Measurements from ENCODE around the gene CCDC50. TPM values are rescaled to one million over a fixed set of nuclear protein-coding genes. Genes with fewer than 3 reads are reported as not detected.

Gene CCDC50
- total RNA-seq, 4 donors from 2014 or later = 137 to 221 (median 160) TPM

DNA sequence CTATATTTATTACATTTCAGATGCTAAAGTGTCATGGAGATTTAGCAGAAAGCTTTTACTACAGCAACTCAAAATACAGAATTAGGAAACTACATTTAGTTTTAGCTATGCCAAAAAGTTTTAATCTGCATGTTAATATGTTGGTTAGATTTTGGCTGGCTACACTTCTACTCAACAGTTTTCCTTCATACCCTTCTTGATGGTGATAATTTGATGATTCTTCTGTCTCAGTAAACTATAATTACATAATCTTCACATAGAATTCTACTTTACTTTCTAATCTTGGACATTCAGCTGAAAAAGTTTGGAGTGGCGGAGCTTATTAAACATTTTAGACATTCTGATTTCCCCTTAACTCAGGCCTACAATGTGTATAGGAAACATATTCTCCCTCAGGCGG, 11.2 kb downstream of the CCDC50 start:
- TF ChIP-seq, protein P1, sequence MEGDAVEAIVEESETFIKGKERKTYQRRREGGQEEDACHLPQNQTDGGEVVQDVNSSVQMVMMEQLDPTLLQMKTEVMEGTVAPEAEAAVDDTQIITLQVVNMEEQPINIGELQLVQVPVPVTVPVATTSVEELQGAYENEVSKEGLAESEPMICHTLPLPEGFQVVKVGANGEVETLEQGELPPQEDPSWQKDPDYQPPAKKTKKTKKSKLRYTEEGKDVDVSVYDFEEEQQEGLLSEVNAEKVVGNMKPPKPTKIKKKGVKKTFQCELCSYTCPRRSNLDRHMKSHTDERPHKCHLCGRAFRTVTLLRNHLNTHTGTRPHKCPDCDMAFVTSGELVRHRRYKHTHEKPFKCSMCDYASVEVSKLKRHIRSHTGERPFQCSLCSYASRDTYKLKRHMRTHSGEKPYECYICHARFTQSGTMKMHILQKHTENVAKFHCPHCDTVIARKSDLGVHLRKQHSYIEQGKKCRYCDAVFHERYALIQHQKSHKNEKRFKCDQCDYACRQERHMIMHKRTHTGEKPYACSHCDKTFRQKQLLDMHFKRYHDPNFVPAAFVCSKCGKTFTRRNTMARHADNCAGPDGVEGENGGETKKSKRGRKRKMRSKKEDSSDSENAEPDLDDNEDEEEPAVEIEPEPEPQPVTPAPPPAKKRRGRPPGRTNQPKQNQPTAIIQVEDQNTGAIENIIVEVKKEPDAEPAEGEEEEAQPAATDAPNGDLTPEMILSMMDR (IDR thresholded peaks at IDR 0.05; ENCODE audit: low read depth) = no peak

DNA sequence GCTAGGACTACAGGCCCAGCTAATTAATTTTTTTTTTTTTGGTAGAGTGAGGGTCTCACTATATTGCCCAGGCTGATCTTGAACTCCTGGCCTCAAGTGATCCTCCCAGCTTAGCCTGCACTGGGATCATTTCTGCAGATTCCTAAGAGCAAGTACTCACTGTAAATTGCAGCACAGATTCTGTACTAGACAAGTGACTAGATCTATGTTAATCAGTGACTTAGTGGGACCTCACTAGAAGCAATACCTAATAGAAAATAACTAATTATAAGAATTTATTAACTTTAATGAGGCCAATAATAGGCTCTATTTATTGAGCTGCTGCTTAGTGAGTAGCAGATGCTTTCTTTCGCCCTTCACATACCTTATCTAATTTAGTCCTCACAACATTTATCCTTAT, 11.8 kb downstream of the CCDC50 start:
- TF ChIP-seq, protein P1 (IDR thresholded peaks at IDR 0.05; ENCODE audit: low read depth) = no peak

DNA sequence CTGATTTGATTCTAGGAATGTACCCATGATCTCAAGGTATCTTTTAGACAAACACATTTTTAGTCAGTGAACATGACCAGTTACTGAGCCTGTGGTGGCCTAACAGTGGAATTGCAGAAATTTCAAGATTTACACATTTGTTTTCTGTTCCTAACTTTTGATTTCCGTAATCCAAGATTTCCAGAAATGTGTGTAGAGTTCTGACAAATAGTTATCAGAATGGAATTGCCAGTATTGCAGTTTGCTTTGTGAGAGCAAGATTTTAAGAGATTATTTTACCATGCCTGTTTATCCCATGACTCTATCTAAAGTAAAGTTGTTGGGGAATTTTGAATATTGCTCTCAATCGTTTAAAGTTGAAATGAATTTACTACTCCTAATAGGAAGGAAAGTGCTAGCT, 12.8 kb downstream of the CCDC50 start:
- TF ChIP-seq, protein P1 (IDR thresholded peaks at IDR 0.05; ENCODE audit: low read depth) = no peak

DNA sequence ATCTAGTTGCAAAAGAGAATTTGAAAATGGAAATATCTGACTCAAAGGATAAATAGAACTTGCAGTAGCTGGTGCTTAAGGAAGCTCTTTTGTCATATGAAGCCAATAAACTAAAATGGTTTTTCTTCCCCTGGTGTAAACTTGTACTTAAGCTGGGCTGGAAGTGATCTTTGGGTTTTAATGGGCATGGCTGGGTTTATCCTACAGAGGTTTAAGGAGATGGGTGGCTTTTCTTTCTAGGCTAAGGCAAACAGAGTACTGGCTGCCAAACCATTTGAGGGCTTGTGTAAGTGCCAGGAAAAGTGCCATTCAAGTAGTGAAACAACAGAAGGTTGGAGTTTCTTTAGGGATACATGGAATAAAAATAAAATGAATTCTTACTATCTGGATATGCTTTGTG, 13.2 kb downstream of the CCDC50 start:
- TF ChIP-seq, protein P1 (IDR thresholded peaks at IDR 0.05; ENCODE audit: low read depth) = no peak

DNA sequence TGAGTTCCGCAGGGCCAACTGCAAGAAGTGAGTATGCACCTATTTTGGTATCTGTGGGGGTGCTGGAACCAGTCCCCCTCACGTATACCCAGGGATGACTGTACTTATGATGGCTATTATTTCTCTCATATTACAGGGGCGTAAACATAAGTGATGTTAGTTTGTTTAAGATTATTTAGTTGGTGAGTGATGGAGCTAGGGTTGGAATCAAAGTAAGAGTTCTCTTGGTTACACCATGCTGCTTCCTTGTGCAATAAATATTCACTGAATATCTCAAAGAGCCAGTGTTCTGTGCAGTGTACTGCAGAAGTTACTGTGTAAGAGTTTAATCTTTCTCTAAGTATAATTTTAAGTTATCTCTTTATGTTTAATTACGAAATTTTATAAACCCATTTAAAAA, 13.9 kb downstream of the CCDC50 start:
- TF ChIP-seq, protein P1 (IDR thresholded peaks at IDR 0.05; ENCODE audit: low read depth) = no peak

DNA sequence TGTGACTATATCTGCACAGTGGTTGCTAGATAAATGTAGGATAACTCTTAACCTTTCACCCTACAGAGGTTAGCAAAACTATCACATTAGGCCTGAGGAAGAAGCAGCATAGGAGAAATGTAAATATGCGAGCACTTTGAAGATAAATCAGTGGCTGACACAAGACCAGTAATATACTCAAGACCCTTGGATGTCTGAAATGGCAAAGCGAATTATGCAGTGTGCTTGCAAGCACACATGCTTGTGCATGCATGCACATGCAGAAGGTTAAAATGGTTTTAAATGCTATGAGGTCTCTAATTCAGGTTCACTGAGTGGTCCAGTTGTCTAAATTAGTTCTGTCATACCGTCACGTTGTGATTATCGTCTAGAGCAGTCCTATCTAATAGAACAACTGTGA, 14.7 kb downstream of the CCDC50 start:
- TF ChIP-seq, protein P1 (IDR thresholded peaks at IDR 0.05; ENCODE audit: low read depth) = no peak

DNA sequence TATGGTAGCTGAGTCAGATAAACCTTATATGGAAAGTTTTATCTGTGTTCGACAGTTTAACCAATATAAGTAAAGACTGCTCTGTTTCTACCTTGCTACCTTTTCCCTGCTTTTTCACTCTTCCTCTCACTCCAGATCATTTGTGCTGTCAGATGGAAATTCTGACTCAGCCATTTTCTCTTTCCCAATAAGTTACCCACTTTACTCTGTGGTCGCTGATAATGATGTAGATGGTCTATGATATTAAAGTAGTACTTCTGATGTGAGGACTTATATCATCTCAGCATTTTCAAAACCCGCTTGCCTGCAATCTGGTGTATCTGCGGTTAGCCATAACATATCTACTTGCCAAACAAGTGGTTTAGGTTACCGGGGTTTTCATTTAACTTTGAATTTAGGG, 16.1 kb downstream of the CCDC50 start:
- TF ChIP-seq, protein P1 (IDR thresholded peaks at IDR 0.05; ENCODE audit: low read depth) = no peak

Data from subcutaneous adipose tissue (tissue), 4 donors.